ENCODE results near the gene GPC6.

- no peak for TF ChIP-seq CTCF (IDR thresholded peaks at IDR 0.05; ENCODE audit: poor library complexity)
- no peak for TF ChIP-seq EZH2 (IDR thresholded peaks at IDR 0.05; ENCODE audit: borderline replicate concordance)
- TF ChIP-seq EZH2phosphoT487 (IDR thresholded peaks at IDR 0.05; ENCODE audit: low read depth, severe bottlenecking, unreplicated experiment): no peak
These were observed 394.4 kb downstream of the GPC6 start for GRCh38 chr13:93621051-93621450.
